ENCODE data around the gene RABL6.
A peak's percentile ranks its signal among the peaks of the same experiment; 100 is the strongest.

The RABL6 gene

DNA sequence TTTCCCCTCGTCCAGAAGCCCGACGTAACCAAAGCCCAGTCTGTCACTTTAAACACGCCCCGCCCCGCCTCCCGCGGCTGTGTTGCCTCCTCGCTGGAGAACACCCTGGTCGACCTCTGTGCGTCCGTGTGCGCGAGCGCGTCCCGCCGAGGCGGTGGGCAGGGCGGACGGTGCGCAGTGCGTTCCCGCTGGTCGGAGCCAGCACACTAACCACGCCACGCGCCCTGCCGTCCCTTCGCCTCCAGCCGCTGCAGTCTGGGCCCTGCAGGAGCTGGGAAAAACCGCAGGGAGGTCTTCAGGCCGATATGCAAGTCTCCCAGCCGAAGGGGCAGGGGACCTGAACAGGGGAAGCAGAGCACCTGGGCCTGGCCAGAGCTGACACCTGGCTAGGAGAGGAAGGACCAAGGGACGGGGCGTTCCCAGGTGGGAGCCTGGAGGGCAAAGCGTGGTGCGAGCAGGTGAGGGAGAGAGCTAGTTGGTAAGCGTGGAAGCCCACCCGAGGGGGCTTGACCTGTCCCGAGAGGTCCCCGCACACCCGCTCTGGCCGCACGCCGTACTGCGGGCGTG lies 40.2 kb downstream of the RABL6 start:
- peaks cover 18% of the 10 kb centered on the region for H3K4me1 Mint-ChIP-seq
- H3K27me3 Mint-ChIP-seq = no peaks in the 10 kb centered on the region
- H3K4me3 Mint-ChIP-seq = peak overlapping the region; percentile 91
- H3K9me3 Mint-ChIP-seq = no peaks in the 10 kb centered on the region
- H3K27ac Mint-ChIP-seq (ENCODE audit: low read depth) = peak overlapping the region; percentile 94
- ATAC-seq (replicated peaks; ENCODE audit: extremely low read depth, poor library complexity, severe bottlenecking) = no peak
- peak; percentile 59 to 68 for DNase-seq (ENCODE audit: low spot score in 2 of 2)
- peaks cover 47% of the 10 kb centered on the region for H3K36me3 Mint-ChIP-seq (ENCODE audit: insufficient read depth)

DNA sequence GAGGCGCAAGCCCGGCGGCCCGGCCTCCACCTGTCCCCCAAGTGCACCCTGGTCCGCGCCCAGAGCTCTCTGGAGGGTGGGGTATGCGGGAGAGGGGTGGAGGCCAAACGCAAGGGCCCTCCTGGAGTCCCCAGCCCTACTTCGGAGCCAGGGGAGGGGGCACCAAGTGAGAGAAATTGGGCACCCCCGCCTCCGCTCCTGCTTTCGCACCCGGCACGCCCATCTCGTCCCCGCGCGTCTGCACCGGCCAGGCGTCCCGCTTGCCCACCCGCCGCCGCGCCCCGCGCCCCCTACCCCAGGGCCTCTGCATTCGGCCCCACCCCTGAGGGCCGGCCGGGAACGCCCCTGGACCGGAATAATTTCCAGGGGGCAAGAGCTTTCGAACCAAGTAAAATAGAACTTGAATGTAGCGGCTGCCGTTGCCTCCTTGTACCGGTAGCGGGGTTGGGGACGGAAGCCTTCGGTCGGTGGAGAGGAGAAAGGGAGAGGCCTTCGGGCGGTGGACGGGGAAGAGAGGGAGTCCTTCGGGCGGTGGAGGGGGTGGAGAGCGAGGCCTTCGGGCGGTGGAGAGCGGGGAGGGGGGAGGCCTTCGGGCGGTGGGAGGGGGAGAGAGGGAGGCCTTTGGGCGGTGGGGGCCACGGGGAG lies 40.8 kb downstream of the RABL6 start:
- H3K36me3 Mint-ChIP-seq (ENCODE audit: insufficient read depth) = peaks cover 43% of the 10 kb centered on the region
- H3K27ac Mint-ChIP-seq (ENCODE audit: low read depth) = peak overlapping the region; percentile 94
- H3K4me1 Mint-ChIP-seq = peaks cover 18% of the 10 kb centered on the region
- DNase-seq (ENCODE audit: low spot score in 2 of 2) = no peak
- no peaks in the 10 kb centered on the region for H3K27me3 Mint-ChIP-seq
- no peaks in the 10 kb centered on the region for H3K9me3 Mint-ChIP-seq
- ATAC-seq (replicated peaks; ENCODE audit: extremely low read depth, poor library complexity, severe bottlenecking) = peak; percentile 8
- H3K4me3 Mint-ChIP-seq = peak overlapping the region; percentile 91

GRCh38 chr9:136849038-136849959 lies 41.6 kb downstream of the RABL6 start, which contains the start of gene PHPT1:
TSS of gene PHPT1 (plus strand) at chr9:136849409. CDS start at chr9:136849431, 22 bp downstream.
- H3K9me3 Mint-ChIP-seq = no peaks in the 10 kb centered on the region
- no peaks in the 10 kb centered on the region for H3K27me3 Mint-ChIP-seq

DNA sequence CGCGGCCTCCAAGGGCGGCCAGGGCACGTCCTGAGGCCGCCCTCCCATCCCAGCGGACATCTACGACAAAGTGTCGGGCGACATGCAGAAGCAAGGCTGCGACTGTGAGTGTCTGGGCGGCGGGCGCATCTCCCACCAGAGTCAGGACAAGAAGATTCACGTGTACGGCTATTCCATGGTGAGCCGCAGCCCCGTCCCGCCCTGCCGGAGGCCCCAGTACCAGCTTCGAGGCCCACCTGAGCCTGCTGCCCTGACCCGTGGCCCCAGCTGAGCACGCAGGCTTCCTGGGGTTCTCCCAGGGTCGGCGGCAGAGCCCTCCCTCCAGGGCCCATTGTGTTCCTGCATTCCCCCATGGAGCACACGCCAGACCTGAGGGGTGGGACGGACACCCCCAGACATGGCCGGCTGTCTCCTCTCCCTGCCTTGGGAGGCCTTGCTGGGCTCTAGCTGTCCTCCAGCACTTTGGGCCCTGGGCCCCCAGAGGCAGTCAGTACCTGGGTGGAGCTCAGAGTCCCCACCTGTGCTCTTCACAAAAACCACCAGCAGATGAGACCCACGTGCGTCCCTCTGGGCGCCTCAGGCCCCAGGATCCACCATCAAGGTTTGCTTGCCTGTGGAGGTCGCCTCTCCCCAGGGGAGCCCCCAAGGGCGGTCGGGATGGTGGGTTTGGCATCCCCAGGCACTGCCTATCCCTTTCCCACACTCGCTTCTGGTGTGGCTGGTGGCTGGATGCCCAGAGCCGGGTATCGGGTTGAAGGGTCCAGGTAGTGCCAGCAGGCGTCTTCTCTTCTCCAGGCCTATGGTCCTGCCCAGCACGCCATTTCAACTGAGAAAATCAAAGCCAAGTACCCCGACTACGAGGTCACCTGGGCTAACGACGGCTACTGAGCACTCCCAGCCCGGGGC lies 42.5 kb downstream of the RABL6 start:
- Mint-ChIP-seq H3K4me3 (peak overlapping the region; percentile 91), H3K27me3 (no peaks in the 10 kb centered on the region), H3K4me1 (peaks cover 18% of the 10 kb centered on the region), H3K36me3 (ENCODE audit: insufficient read depth) (peaks cover 35% of the 10 kb centered on the region), H3K27ac (ENCODE audit: low read depth) (peak overlapping the region; percentile 94), H3K9me3 (no peaks in the 10 kb centered on the region)
- no peak for ATAC-seq (replicated peaks; ENCODE audit: extremely low read depth, poor library complexity, severe bottlenecking)
- no peak for DNase-seq (ENCODE audit: low spot score in 2 of 2)

More at GRCh38 chr9:136849038-136849959, 41.6 kb downstream of the RABL6 start, which contains the start of gene PHPT1:
- Mint-ChIP-seq H3K27ac (ENCODE audit: low read depth) (peak within 1 kb of the TSS; percentile 94), H3K36me3 (ENCODE audit: insufficient read depth) (peaks cover 37% of the 10 kb centered on the region), H3K4me1 (peaks cover 18% of the 10 kb centered on the region), H3K4me3 (peak within 1 kb of the TSS; percentile 91)
- DNase-seq (ENCODE audit: low spot score in 2 of 2) = peak; percentile 91 to 95
- ATAC-seq (replicated peaks; ENCODE audit: extremely low read depth, poor library complexity, severe bottlenecking) = peak; percentile 91

GRCh38 chr9:136850866-136851775 lies 43.4 kb downstream of the RABL6 start:
- DNase-seq (ENCODE audit: low spot score in 2 of 2) (no peak), ATAC-seq (replicated peaks; ENCODE audit: extremely low read depth, poor library complexity, severe bottlenecking) (no peak)
- no peaks in the 10 kb centered on the region for H3K27me3 Mint-ChIP-seq
- H3K4me1 Mint-ChIP-seq = peaks cover 18% of the 10 kb centered on the region
- no peak overlapping the region for H3K27ac Mint-ChIP-seq (ENCODE audit: low read depth)
- peak overlapping the region; percentile 91 for H3K4me3 Mint-ChIP-seq
- no peaks in the 10 kb centered on the region for H3K9me3 Mint-ChIP-seq
- peaks cover 36% of the 10 kb centered on the region for H3K36me3 Mint-ChIP-seq (ENCODE audit: insufficient read depth)

- Mint-ChIP-seq H3K4me1 (peaks cover 18% of the 10 kb centered on the region), H3K9me3 (no peaks in the 10 kb centered on the region), H3K27ac (ENCODE audit: low read depth) (no peak within 1 kb of the TSS), H3K27me3 (no peaks in the 10 kb centered on the region), H3K4me3 (peak within 1 kb of the TSS; percentile 91), H3K36me3 (ENCODE audit: insufficient read depth) (peaks cover 29% of the 10 kb centered on the region)
- ATAC-seq (replicated peaks; ENCODE audit: extremely low read depth, poor library complexity, severe bottlenecking) (no peak), DNase-seq (ENCODE audit: low spot score in 2 of 2) (no peak)
Observed at GRCh38 chr9:136851941-136852663, 44.4 kb downstream of the RABL6 start, which contains the start of gene MAMDC4. TSS of gene MAMDC4 (plus strand) at chr9:136852346. CDS start at chr9:136852417, 71 bp downstream.

DNA sequence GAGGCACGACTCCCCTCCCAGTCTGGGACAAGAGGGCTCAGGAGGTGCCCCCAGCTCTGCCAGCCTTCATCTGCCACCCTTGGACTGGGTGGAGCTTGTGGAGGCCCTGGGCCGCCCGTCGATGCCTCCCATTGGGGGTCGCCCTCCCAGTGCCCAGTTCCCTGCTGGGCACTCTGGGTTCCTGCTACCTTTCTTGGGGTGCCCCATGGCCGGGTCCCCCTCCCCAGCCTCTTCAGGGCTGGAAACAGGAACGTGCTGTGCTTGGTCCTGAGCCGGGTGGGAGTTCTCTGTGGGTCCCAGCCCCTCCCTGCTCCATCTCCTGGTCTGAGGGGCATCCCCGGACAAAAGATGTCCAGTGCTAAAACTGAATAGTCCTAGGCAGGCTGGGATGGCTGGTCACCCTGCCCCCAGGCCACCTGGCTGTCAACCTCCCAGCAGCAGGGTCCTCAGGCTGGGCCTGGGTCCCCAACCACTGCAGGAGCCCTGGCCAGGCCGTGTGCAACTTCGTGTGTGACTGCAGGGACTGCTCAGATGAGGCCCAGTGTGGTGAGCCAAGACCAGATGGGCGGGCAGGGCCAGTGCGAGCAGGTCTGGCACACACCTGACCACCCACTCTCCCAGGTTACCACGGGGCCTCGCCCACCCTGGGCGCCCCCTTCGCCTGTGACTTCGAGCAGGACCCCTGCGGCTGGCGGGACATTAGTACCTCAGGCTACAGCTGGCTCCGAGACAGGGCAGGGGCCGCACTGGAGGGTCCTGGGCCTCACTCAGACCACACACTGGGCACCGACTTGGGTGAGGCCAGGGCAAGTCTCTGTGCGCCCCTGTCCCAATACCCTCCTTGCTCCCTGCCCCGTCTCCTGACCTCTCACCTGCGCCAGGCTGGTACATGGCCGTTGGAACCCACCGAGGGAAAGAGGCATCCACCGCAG lies 45.2 kb downstream of the RABL6 start:
- Mint-ChIP-seq H3K4me1 (peaks cover 12% of the 10 kb centered on the region), H3K27ac (ENCODE audit: low read depth) (no peak overlapping the region), H3K4me3 (no peak overlapping the region), H3K27me3 (no peaks in the 10 kb centered on the region), H3K36me3 (ENCODE audit: insufficient read depth) (peaks cover 21% of the 10 kb centered on the region), H3K9me3 (no peaks in the 10 kb centered on the region)
- ATAC-seq (replicated peaks; ENCODE audit: extremely low read depth, poor library complexity, severe bottlenecking) = no peak
- no peak for DNase-seq (ENCODE audit: low spot score in 2 of 2)

GRCh38 chr9:136853596-136854112 lies 45.9 kb downstream of the RABL6 start:
- no peaks in the 10 kb centered on the region for H3K9me3 Mint-ChIP-seq
- peaks cover 6% of the 10 kb centered on the region for H3K4me1 Mint-ChIP-seq
- H3K27me3 Mint-ChIP-seq = no peaks in the 10 kb centered on the region
- DNase-seq (ENCODE audit: low spot score in 2 of 2) = no peak
- ATAC-seq (replicated peaks; ENCODE audit: extremely low read depth, poor library complexity, severe bottlenecking) = no peak
- H3K4me3 Mint-ChIP-seq = no peak overlapping the region
- peaks cover 16% of the 10 kb centered on the region for H3K36me3 Mint-ChIP-seq (ENCODE audit: insufficient read depth)
- H3K27ac Mint-ChIP-seq (ENCODE audit: low read depth) = no peak overlapping the region

- Mint-ChIP-seq H3K36me3 (ENCODE audit: insufficient read depth) (peaks cover 11% of the 10 kb centered on the region), H3K4me3 (no peak overlapping the region), H3K27me3 (no peaks in the 10 kb centered on the region), H3K9me3 (no peaks in the 10 kb centered on the region), H3K27ac (ENCODE audit: low read depth) (no peak overlapping the region), H3K4me1 (no peaks in the 10 kb centered on the region)
- DNase-seq (ENCODE audit: low spot score in 2 of 2) (no peak), ATAC-seq (replicated peaks; ENCODE audit: extremely low read depth, poor library complexity, severe bottlenecking) (no peak)
Observed at GRCh38 chr9:136854113-136854841, 46.5 kb downstream of the RABL6 start.

Data from central memory CD8-positive, alpha-beta T cell (primary cell).